ENCODE data around the gene ZNF853.

Gene ZNF853

GRCh38 chr7:6637544-6638229 lies 22.3 kb downstream of the ZNF853 start:
- no peak for DNase-seq

- DNase-seq, result no peak
These were observed 23.6 kb downstream of the ZNF853 start for GRCh38 chr7:6639032-6639431.

DNA sequence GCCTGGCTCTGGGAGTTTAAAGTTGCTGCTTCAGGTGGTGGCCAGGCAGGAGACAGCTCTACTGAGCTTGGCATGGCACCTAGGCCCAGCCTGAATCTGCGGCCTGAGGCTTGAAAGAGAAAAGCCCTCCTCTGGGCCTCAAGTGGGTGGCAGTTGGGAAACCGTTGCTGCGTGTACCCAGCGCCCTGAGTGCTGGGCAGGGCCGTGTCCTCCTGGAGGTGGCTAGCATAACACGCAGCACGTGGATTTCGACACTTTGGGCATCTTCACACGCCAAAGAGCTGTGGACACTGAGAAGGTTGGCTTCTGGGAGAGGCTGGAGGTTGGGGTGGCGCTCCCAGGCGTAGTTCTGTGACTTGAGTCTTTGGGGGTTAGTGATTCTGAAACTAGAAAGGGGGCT lies 24.2 kb downstream of the ZNF853 start:
- DNase-seq, result no peak

GRCh38 chr7:6640246-6640721 lies 24.9 kb downstream of the ZNF853 start:
- no peak for DNase-seq

DNA sequence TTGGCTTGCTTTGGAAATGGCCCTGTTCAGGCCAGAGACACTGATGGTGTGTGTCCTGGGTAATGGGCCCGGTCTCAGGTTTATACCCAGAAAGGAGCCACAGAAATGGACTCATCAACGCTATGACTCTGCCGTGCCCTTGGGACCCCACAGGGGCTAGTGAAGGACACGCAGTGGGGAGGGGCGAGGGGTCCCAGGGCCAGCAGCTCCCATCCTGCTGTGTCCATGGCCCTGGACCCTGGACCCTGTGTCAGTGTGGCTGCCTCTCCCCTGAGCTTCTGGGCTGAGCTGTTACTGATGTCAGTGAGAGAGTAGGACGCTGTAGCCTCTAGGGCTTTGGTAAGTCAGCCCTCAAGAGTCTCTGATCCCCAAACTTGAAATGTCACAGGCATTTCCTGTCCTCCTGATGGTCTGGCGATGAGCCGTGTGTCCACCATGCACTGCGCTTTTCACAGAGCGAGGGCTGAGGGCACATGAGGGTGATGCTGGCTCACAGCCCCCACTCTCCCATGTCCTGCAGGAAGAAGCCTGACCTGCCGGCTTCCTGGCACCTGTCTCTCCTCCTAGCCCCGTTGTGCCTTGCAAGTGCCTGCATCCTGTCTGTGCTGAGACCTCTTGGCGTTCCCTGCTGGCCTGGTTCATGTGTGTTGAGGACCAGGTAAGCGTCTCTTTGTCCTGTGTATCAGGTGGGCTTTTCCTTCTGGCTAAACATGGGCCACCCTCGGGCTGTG lies 26.1 kb downstream of the ZNF853 start:
- no peak for DNase-seq

DNA sequence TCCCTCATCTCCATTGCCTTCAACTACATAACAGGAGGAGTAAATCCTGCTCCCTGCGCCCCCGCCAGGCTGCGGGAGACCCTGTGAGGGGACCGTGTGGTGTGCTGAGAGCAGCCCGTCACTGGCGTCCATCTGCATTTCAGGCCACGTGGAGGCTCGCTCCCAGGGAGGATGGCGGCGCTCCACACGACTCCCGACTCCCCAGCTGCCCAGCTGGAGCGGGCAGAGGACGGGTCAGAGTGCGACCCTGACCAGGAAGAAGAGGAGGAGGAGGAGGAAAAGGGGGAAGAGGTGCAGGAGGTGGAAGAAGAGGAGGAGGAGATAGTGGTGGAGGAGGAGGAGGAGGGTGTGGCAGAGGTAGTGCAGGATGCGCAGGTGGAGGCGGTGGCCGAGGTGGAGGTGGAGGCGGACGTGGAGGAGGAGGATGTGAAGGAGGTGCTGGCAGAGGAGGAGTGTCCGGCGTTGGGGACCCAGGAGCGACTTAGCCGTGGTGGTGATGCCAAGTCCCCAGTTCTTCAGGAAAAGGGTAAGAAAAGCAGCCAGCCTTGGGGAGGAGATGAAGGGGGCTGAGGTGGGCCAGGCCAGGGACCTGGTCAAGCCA lies 26.9 kb downstream of the ZNF853 start:
- no peak for DNase-seq

DNA sequence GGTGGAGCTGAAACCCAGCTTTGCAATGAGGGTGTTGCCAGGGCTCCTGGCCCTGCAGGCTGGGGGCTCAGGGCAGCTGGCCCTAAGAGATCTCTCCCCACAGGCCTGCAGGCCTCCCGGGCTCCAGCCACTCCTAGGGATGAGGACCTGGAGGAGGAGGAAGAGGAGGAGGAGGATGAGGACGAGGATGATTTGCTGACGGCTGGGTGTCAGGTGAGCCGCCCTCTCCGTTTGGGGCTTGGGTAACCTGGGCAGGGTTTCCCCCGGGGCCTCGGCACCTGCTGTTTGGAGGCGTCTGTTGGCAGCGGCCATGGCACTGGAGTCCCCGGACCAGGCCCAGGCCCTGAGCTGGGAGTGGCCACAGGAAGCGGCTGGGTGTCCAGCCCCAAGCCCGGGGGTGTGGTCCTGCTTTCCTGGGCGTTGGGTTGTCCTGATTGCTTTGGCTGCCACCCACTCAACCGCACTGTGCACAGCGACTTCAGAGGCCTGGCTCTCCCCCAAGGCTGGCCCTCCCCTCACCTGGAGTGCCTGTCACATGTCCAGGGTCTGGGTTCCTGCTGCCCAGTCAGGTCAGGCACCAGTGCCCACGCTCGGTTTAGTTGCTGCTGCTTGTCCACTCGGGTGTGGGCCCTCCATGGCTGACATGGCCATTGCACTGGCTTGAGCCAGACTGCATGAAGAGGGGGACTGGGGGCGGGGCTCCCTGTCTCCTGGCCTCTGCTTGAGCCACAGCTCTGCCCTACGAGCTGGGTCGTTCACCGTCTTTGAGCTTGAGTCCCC lies 27.6 kb downstream of the ZNF853 start:
- DNase-seq, result no peak

DNA sequence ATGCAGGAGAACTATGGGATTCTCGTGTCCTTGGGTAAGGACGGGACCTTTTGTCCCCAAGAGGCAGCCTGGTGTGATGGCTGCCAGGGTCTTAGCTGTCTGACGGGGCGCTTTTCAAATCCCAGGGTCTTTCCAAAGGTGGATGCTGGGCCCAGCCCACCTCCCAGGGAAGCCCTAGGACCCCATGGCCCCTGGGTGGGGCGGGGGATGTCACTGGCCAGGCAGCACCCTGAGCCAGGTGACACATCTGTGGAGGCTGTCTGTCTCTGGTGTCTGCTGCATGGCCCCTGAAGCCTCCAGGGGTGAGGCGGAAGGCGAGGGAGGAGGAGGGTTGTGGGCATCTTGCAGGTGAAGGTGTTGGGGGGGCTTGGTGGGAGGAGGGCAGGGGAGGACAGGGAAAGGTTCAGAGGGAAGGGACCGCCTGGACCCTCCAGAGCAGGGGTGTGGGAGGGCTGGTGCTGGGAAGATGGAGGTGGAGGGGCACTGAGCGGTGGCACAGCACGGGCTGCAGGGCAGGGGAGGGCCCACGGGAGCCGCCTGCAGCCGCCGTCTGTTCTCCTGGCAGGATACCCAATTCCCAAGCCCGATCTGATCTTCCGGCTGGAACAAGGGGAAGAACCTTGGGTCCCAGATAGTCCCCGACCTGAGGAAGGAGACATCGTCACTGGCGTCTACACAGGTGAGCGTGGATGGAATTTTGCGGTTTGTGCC lies 28.7 kb downstream of the ZNF853 start:
- no peak for DNase-seq

- no peak for DNase-seq
These were observed 29.3 kb downstream of the ZNF853 start for GRCh38 chr7:6644728-6645127.

DNA sequence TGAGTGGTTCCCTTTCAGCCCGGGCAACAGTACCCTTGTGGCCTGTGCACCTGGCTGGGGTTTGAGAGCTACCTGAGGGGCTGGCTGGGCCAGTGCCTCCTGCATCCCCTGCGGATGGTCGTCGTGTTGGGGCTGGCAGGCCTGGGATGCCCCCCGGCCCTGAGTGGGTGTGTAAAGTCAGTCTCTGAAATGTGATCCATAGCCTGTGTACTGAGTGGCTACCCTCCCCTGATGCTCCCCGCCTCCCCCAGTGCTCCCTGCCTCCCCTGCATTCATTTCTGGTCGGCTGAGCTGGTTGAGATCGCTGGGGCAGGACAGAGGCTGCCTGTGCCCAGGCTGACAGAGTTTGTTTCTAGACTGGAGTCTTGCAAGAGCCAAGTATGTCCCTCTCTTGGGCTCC lies 31.1 kb downstream of the ZNF853 start:
- no peak for DNase-seq

GRCh38 chr7:6647080-6647479 lies 31.7 kb downstream of the ZNF853 start:
- no peak for DNase-seq

DNA sequence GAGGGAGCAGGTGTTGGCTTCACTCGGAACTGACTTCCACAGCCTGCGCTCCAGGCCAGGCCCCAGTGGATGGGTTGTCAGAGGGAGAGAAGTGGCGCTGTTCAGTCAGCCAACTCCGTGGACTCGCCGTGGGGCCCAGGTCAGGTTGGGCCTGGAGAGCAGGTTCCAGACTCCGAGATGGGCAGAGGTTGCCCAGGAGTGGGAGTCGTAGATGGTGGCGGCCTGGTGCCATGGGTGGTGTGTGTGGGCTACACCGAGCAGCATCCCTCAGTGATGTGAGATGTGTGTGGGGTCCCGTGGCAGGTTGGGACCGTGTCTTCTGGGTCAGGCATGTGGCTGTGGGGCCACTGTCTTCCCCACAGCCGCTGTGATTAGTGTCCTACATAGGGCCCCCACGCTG lies 32.1 kb downstream of the ZNF853 start:
- DNase-seq, result no peak

DNA sequence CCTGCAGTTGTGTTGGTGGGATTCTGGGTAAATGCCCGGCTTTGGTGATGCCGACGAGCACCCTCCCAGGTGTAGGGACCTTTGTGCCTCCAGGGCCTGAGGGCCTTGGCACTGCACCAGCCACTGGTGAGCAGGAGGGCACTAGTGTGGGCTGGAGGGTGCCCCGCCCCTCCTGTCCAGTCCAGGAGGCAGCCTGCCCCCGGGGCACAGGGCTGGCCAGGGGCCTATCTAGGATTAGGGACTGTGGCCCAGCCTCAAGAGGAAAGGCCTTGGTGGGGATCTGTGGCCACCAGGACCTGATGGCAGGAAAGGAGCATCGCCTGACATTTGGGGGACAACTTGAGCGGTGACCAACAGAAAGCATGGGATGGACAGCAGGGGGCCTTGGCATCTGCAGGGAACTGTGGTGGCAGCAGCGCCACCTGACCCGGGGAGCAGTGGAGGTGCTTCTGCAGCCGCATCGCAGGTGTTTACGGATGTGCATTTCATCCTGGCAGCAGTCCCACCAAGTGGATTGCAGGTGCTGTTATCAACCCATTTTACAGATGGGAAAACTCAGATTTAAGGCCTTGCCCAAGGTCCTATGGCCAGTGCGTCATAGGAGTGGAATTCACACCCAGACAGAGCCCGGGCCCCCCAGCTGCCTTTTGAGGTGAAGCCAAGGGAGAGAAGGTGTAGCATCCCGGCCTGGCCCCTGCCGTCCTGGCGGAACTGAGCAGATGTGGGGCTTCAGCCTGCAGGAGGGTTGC lies 32.8 kb downstream of the ZNF853 start:
- no peak for DNase-seq

DNA sequence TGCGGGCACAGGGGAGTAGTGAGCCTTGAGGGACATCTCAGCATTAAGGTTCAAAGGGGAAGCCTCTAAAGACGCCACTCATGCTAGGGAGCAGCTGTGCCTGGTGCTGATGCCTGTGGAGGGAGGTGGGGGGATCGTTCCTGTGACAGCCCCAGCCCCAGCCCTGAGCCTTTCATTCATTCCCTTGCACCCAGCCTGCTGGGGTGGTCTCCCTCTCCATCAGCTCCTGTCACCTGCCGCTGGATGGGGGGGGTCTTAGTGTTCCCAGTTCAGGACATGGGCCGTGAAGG lies 33.4 kb downstream of the ZNF853 start:
- DNase-seq, result no peak

DNA sequence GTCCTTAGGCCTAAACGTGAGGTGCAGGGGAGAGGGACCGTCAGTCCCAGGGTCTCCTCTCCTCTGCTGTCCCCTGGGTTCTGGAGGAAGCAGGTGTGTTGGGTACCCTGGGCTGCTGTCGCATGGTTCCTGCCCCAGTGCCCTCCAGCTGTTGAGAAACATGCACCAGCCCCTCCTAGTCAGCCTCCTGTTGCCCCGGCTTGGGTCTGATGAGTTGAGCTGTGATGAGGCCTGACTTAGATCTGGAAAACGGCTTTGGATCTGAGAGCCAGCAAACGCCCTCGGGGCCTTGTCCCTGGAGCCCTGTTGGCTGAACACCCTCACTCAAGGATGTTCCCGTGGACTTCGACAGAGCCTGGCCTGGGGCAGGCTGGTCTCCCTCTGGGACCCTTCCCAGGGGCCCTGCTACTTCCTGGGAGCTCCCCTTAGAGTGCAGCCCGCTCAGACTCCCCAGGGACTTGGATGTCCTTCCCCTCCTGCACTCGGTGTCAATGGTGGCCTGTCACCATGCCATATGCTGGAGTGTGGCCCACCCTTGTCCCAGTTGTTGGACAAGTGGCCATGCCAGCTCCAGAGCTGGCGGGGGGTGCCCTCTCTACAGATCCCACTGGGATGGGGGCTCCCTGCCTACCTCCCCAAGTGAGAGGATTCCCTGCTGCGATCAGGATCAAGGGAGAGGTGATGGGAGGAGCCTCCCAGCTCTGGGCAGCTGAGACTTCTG lies 34.0 kb downstream of the ZNF853 start:
- DNase-seq, result no peak

DNA sequence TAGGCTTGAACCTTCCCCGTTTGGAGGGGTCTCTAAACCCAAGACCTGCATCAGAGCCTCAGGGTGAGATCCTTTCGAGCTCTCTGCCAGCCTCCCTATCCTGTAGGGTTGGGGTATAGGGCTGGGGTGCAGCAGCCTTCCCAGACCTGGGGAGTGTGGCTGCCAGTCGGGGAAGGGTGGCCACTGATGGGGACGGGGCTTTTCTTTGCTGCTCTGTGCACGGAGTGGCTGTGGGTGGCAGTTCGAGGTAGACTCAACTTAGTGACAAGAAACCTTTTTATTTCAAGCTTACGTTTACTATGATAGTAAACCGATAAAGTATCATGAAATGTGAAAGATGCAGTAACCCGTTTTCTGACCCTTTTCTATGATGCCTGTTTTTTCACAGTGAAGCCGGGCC lies 34.7 kb downstream of the ZNF853 start:
- no peak for DNase-seq

DNA sequence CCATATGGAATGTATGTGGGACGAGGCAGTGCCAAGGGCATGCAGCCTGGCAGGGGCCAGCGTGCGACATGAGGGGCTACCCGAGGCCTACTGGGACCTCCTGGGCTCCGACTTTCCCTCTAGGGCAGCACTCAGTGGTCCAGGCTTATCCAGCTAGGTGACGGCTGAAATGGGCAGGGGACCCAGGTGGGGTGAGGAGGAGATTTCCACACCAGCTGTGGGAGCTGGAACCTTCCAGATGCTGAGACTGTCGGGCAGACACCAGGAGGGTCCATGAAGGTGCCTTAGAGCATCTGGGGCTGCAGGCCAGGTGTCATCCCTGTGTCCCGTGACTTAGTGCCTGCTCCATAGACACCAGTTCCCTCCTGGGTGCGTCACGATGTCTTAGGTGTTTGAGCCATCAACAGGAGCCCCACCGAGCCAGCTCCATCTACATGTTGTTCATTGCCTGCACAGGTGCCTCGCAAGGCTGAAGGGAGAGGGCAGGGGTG lies 35.2 kb downstream of the ZNF853 start:
- DNase-seq, result no peak

GRCh38 chr7:6651851-6652445 lies 36.5 kb downstream of the ZNF853 start:
- DNase-seq, result no peak

- DNase-seq, result no peak
These were observed 37.1 kb downstream of the ZNF853 start for GRCh38 chr7:6652446-6653011.

Measured in DMS 273 treated with DMSO at 0.1 percent for 48 hours (cell line).